ENCODE data around the gene IPO5.

DNA sequence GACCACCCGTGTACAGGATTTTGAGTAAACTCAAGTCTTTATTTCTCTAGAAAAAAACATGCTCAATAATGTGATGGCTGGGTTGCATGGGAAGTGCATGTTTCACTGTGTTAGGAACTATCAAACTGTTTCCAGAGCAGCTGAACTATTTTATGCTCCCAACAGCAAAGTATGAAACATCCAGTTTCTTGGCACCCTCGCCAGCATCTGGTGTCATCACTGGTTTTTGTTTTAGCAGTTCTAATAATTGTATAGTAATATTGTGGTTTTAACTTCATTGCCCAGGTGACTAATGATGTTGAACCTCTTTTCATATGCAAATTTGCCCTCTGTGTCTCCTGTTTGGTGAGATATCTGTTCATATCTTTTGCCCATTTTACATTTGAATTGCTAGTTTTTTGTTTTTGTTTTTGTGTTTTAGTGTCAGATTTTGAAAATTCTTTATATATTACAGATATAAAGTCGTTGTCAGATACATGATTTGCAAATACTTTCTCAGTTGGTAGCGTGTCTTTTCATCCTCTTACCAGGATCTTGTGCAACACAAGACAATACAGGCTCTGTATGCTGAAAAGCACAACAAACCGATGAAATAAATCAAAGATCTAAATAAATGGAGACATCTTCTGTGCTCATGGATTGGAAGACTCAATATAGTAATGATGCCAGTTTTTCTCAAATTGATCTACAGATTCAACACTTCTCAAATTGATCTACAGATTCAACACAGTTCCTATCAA lies 87.8 kb downstream of the IPO5 start:
- TF ChIP-seq POLR2A (IDR thresholded peaks at IDR 0.05; ENCODE audit: extremely low read depth, insufficient read length) (no peak), CTCF (IDR thresholded peaks at IDR 0.05; ENCODE audit: low read depth, low read length) (no peak), MYC (IDR thresholded peaks at IDR 0.05; ENCODE audit: low read depth, low read length) (no peak)
- TF ChIP-seq, protein P1, sequence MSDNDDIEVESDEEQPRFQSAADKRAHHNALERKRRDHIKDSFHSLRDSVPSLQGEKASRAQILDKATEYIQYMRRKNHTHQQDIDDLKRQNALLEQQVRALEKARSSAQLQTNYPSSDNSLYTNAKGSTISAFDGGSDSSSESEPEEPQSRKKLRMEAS (IDR thresholded peaks at IDR 0.05; ENCODE audit: low read depth, low read length): no peak

Measured in NB4 (cell line).